K562 (cell line): ENCODE measurements around the gene TECPR1. TPM values are rescaled to one million over a fixed set of nuclear protein-coding genes. Genes with fewer than 3 reads are reported as not detected.

Experiments
- ATAC-seq: fragments of 200-7000 bp; cut with Tn5 transposase; 3 replicates; pipeline ENCODE4 v1.9.1; 2020; ENCODE audit warnings: moderate library complexity
- BruUV-seq: library from RNA; stranded (reverse); fragments of 400-500 nt; replicated peaks from 2 replicates; lab custom pipeline; 2021; lab: Mats Ljungman, UMichigan
- CTCF ChIA-PET: fragments of 300-600 bp; formaldehyde crosslinking; extraction: SDS; loops from one replicate; lab custom pipeline; 2021; ENCODE audit warnings: low intra/inter-chr PET ratio; lab: Yijun Ruan, JAX
- POLR2A ChIA-PET: fragments of 300-600, 350-650 bp; sonication (Branson Sonifier 250); formaldehyde crosslinking; extraction: SDS; loops from one replicate; lab custom pipeline; 2021; ENCODE audit warnings: antibody characterized with exemption, inconsistent platforms; lab: Yijun Ruan, JAX
- DNase-seq, 4 experiments: peaks; one replicate each; pipeline versions ENCODE4 v3.0.0 to v3.0.0-alpha.2; 2011 to 2018; ENCODE audit warnings: low spot score in 3 of 4, mixed read lengths in 3 of 4; ENCODE audit errors: extremely low read depth in 1 of 4
- FAIRE-seq: peaks from 2 replicates; lab custom pipeline; 2011; peaks lifted over from hg19 to GRCh38; lab: Jason Lieb, UNC
- H2AFZ ChIP-seq: 2 replicates; pipeline ENCODE4 v1.6.0; 2011; ENCODE audit warnings: low read depth, low read length, control low read depth, inconsistent platforms
- H3K27ac ChIP-seq: fragments of 200-600 bp; 3 replicates; pipeline ENCODE4 v1.8.0; 2011; ENCODE audit warnings: low read depth, mild to moderate bottlenecking, control low read depth, inconsistent platforms, low read length, moderate library complexity, mixed read lengths; ENCODE audit errors: extremely low read depth
- H3K27me3 ChIP-seq, 2 experiments: fragments of 300-600 bp in 1 of 2; 2 replicates in 1 of 2; 3 replicates in 1 of 2; pipeline versions ENCODE4 v1.6.0 to v1.8.0; 2011; ENCODE audit warnings: inconsistent platforms in 2 of 2, low read length in 2 of 2, mild to moderate bottlenecking in 1 of 2, mixed read lengths in 1 of 2, moderate library complexity in 1 of 2; ENCODE audit not compliant: control insufficient read depth in 2 of 2, insufficient read depth in 2 of 2
- H3K36me3 ChIP-seq: fragments of 300-600 bp; 3 replicates; pipeline ENCODE4 v1.8.0; 2011; ENCODE audit warnings: mild to moderate bottlenecking, low read length, inconsistent platforms; ENCODE audit not compliant: control insufficient read depth, insufficient read depth
- H3K4me1 ChIP-seq, 2 experiments: fragments of 200-600 bp in 1 of 2; replicated peaks in 1 of 2; 2 replicates in 1 of 2; 3 replicates in 1 of 2; pipeline versions ENCODE4 v1.5.1 to v1.8.0; 2011; ENCODE audit warnings: inconsistent platforms in 2 of 2, low read length in 2 of 2, mild to moderate bottlenecking in 1 of 2, mixed read lengths in 1 of 2, moderate library complexity in 1 of 2; ENCODE audit not compliant: control insufficient read depth in 2 of 2, insufficient read depth in 2 of 2
- H3K4me2 ChIP-seq: 2 replicates; pipeline ENCODE4 v1.6.1; 2011; ENCODE audit warnings: low read length, control low read depth, inconsistent platforms, mixed read lengths; ENCODE audit not compliant: insufficient read depth
- H3K4me3 ChIP-seq: fragments of 200-600 bp; sonication (generic), shearing (Covaris generic); 2 replicates; pipeline ENCODE4 v1.5.1; 2016; ENCODE audit warnings: control low read depth, inconsistent platforms
- H3K79me2 ChIP-seq: fragments of 200-600 bp; 3 replicates; pipeline ENCODE4 v1.8.0; 2011; ENCODE audit warnings: low read length, inconsistent platforms; ENCODE audit not compliant: control insufficient read depth, insufficient read depth
- H3K9ac ChIP-seq, 2 experiments: 2 replicates each; pipeline versions ENCODE4 v1.6.0 to v1.6.1; 2011; ENCODE audit warnings: low read depth in 2 of 2, low read length in 2 of 2, control low read depth in 1 of 2, inconsistent platforms in 1 of 2, mild to moderate bottlenecking in 1 of 2, mixed read lengths in 1 of 2; ENCODE audit not compliant: insufficient read depth in 1 of 2
- H3K9me1 ChIP-seq: one replicate; pipeline ENCODE4 v1.6.0; 2011; ENCODE audit warnings: inconsistent platforms, mild to moderate bottlenecking, low read length, moderate library complexity; ENCODE audit not compliant: control insufficient read depth, insufficient read depth
- H3K9me3 ChIP-seq: replicated peaks from 2 replicates; pipeline ENCODE4 v1.5.1; 2011; ENCODE audit warnings: low read depth, low read length, inconsistent platforms; ENCODE audit not compliant: control insufficient read depth, insufficient read depth
- H4K20me1 ChIP-seq: replicated peaks from 2 replicates; pipeline ENCODE4 v1.6.1; 2011; ENCODE audit warnings: low read length, inconsistent platforms, mixed read lengths; ENCODE audit not compliant: control insufficient read depth, insufficient read depth
- FOXJ2 ChIP-seq: fragments of 200-800 bp; sonication (Bioruptor generic); IDR thresholded peaks from 2 replicates; pipeline ENCODE4 v1.6.1; 2016; ENCODE audit warnings: missing genetic modification characterization, missing compliant biosample characterization
- HDAC1 ChIP-seq, 2 experiments: fragments of 450-650 bp; IDR thresholded peaks; 2 replicates each; pipeline ENCODE4 v1.6.1; 2016 to 2017; ENCODE audit warnings: inconsistent platforms in 1 of 2, mild to moderate bottlenecking in 1 of 2, moderate library complexity in 1 of 2
- NCOA4 ChIP-seq: fragments of 450-650 bp; IDR thresholded peaks from 2 replicates; pipeline ENCODE4 v1.6.1; 2018; ENCODE audit warnings: mild to moderate bottlenecking; ENCODE audit not compliant: partially characterized antibody
- POLR2G ChIP-seq: fragments of 200-400 bp; formaldehyde crosslinking; IDR thresholded peaks from 2 replicates; pipeline ENCODE4 v1.6.1; 2017; ENCODE audit warnings: low read depth, mild to moderate bottlenecking, antibody characterized with exemption, low read length, moderate library complexity
- ZFP91 ChIP-seq: sonication (generic); formaldehyde crosslinking; IDR thresholded peaks from 2 replicates; pipeline ENCODE4 v1.8.0; 2022; ENCODE audit warnings: mild to moderate bottlenecking, missing genetic modification reagents
- WGBS: fragments of 100-300 bp; shearing (Covaris generic); methylation state at CpG from one replicate; pipeline ENCODE4 v1.1.6; 2016; ENCODE audit warnings: low coverage, mixed read lengths; ENCODE audit not compliant: insufficient coverage; ENCODE audit errors: missing lambda C conversion rate; 5-methylcytosine and 5-hydroxymethylcytosine counted together
- in situ Hi-C: fragments of 300-500 bp; cut with MboI; formaldehyde crosslinking; loops from 4 replicates; pipeline ENCODE4 v1.15.0; 2018; ENCODE audit warnings: inconsistent platforms, mixed read lengths
- intact Hi-C: fragments of 100-400 bp; cut with micrococcal nuclease; formaldehyde crosslinking; loops from 2 replicates; pipeline ENCODE4 v1.14.2; 2022
- polyA plus RNA-seq, 8 experiments: library from polyadenylated mRNA; depleted of rRNA in 4 of 8; stranded (reverse) in 5 of 8; unstranded in 3 of 8; fragments of >200 nt; fragmentation: Nextera tagmentation in 2 of 8; fragmentation: Illumina TruSeq in 1 of 8; extraction: Ambion mirVana in 2 of 8; extraction: Trizol in 1 of 8; gene quantifications; 2 replicates each; pipeline versions ENCODE4 v1.2.1 to v1.2.3, GENCODE V29; 2011 to 2014; ENCODE audit warnings: inconsistent platforms in 1 of 8, missing spikeins in 1 of 8
- total RNA-seq, 7 experiments: library from RNA; depleted of rRNA in 6 of 7; stranded (reverse); fragments of >200 nt in 6 of 7; fragmentation: Illumina TruSeq in 2 of 7; extraction: Trizol in 2 of 7; gene quantifications; 2 replicates each; pipeline versions ENCODE4 v1.2.1 to v1.2.3, GENCODE V29; 2011 to 2021; ENCODE audit warnings: low replicate concordance in 1 of 7

The TECPR1 gene
- total and polyA plus RNA-seq, 9 of the 15 experiments (the other 6 are each of a cell fraction or from before 2014, with no cell fraction given): 0.17 to 15.0 (median 2.2) TPM

DNA sequence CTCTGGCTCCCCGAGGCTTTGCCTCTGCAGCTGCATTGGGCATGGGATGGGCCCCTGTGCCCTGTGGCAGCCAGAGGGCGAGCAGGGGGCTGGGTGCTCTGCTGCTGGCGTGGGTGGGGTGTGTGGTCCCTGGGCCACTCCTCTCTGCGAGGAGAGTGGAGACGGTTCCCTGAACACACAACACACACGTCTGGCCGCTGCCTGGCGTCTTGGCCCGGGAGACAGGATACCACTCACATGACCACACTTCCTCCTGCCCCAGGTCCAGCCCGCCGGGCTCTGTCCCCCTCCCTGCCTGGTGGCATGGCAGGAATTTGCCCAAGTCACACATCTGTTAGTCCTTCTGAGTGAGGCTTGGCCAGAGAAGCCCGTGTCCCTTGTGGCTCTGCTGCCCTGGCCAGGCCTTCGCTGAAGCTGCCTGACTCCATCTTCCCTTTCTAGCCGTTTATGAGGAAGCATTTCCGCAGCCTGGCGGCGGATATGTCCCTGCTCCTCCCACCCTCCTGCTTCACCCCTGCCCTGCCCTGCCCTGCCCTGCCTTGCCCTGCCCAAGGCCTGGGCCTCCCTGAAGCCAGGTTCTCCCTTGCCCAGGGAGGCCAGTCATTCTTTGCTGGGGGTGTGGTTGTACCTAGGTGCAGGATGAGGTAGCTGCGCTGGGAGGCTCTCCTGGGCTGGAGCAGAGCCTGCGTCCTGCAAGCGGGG lies 32.5 kb upstream of the TECPR1 start:
- peak overlapping the region in 1 of 2 experiments; percentile 79; a peak in 2 of 4 replicates for H3K9ac ChIP-seq
- in situ Hi-C loops: loop anchor here (5.0 kb wide), 1 partner anchor 47 kb away; no protein-coding TSS in a partner anchor
- no peak overlapping the region for H2AFZ ChIP-seq
- H3K4me2 ChIP-seq: no peak overlapping the region
- H3K79me2 ChIP-seq: peaks cover 21% of the 10 kb centered on the region
- no peak overlapping the region for H3K4me3 ChIP-seq
- DNase-seq (no peak), ATAC-seq (no peak), FAIRE-seq (no peak)
- TF ChIP-seq ZFP91 (CRISPR knock-in tag) (no peak), POLR2G (0 out of 2 replicates have a peak, but pooled peaks have one; percentile 9), NCOA4 (no peak), HDAC1 (IDR thresholded peaks at IDR 0.05) (no peak), FOXJ2 (tag) (no peak)
- H3K4me1 ChIP-seq: peaks cover 9 to 67% of the 10 kb centered on the region in 2 experiments; a peak in 4 of 5 replicates
- H3K9me1 ChIP-seq: no peaks in the 10 kb centered on the region
- ChIA-PET POLR2A (interaction anchor here (0.7 to 1.6 kb wide), 3 partner anchors 49 to 145 kb away, joined by 3 to 8 read pairs (median 5); no protein-coding TSS in a partner anchor), CTCF (no interaction called here)
- peaks cover 0 to 32% of the 10 kb centered on the region in 2 experiments; a peak in 2 of 5 replicates for H3K27me3 ChIP-seq
- H3K36me3 ChIP-seq: peaks cover 23% of the 10 kb centered on the region; the same call in 2 of the 3 replicates
- no peaks in the 10 kb centered on the region for H3K9me3 ChIP-seq
- intact Hi-C loops: no loop called here
- WGBS: 35% methylated on average over 20 of the region's 20 CpGs
- H4K20me1 ChIP-seq: peaks cover 5% of the 10 kb centered on the region; the same call in 1 of the 2 replicates
- H3K27ac ChIP-seq: no peak overlapping the region
- BruUV-seq: no TSS peak
